SK-N-SH treated with all-trans-retinoic acid at 6 μM for 48 hours (cell line): ENCODE results near the gene EVI2A.

ENCODE experiments used
- ATAC-seq: fragments of 200-7000 bp; cut with Tn5 transposase; 3 replicates; pipeline ENCODE4 v1.9.1; 2020; ENCODE audit warnings: mild to moderate bottlenecking, moderate library complexity
- CSDC2 ChIP-seq: fragments of 250-450 bp; sonication (Bioruptor Pico); IDR thresholded peaks from 2 replicates; pipeline ENCODE4 v1.5.0; 2020; ENCODE audit warnings: mild to moderate bottlenecking, moderate library complexity
- ESRRG ChIP-seq: fragments of 250-450 bp; sonication (Bioruptor Pico); IDR thresholded peaks from 2 replicates; pipeline ENCODE4 v1.6.1; 2021; ENCODE audit warnings: mild to moderate bottlenecking
- GLIS3 ChIP-seq: fragments of 250-450 bp; sonication (Bioruptor Pico); IDR thresholded peaks from 2 replicates; pipeline ENCODE4 v1.5.0; 2020; ENCODE audit warnings: mild to moderate bottlenecking, moderate library complexity
- ISL1 ChIP-seq: fragments of 250-450 bp; sonication (Bioruptor Pico); IDR thresholded peaks from 2 replicates; pipeline ENCODE4 v2.1.2; 2022; ENCODE audit warnings: mild to moderate bottlenecking, moderate library complexity
- OSR1 ChIP-seq: fragments of 250-450 bp; sonication (Bioruptor Pico); IDR thresholded peaks from 2 replicates; pipeline ENCODE4 v1.8.0; 2022; ENCODE audit warnings: moderate library complexity, mild to moderate bottlenecking, inconsistent platforms
- PPARA ChIP-seq: fragments of 250-450 bp; sonication (Bioruptor Pico); IDR thresholded peaks from 2 replicates; pipeline ENCODE4 v1.5.0; 2020; ENCODE audit warnings: mild to moderate bottlenecking, borderline replicate concordance
- RARB ChIP-seq: fragments of 250-450 bp; sonication (Bioruptor Pico); IDR thresholded peaks from 2 replicates; pipeline ENCODE4 v1.8.0; 2021; ENCODE audit warnings: mild to moderate bottlenecking, moderate library complexity
- SNAI2 ChIP-seq: fragments of 250-450 bp; sonication (Bioruptor Pico); IDR thresholded peaks from 2 replicates; pipeline ENCODE4 v1.5.0; 2020; ENCODE audit warnings: mild to moderate bottlenecking, moderate library complexity
- TCF4 ChIP-seq: fragments of 250-450 bp; sonication (Bioruptor Pico); IDR thresholded peaks from 2 replicates; pipeline ENCODE4 v1.8.0; 2021; ENCODE audit warnings: mild to moderate bottlenecking, moderate library complexity, borderline replicate concordance
- TOX ChIP-seq: fragments of 250-450 bp; sonication (Bioruptor Pico); IDR thresholded peaks from 2 replicates; pipeline ENCODE4 v1.8.0; 2021; ENCODE audit warnings: mild to moderate bottlenecking, moderate library complexity, borderline replicate concordance
- ZC3H10 ChIP-seq: fragments of 250-450 bp; sonication (Bioruptor Pico); IDR thresholded peaks from 2 replicates; pipeline ENCODE4 v1.5.1; 2021; ENCODE audit warnings: mild to moderate bottlenecking, moderate library complexity
- ZFP3 ChIP-seq: fragments of 250-450 bp; sonication (Bioruptor Pico); IDR thresholded peaks from 2 replicates; pipeline ENCODE4 v1.5.0; 2020; ENCODE audit warnings: mild to moderate bottlenecking, moderate library complexity
- ZFP30 ChIP-seq: fragments of 450-650 bp; formaldehyde crosslinking; IDR thresholded peaks from 2 replicates; pipeline ENCODE4 v1.5.0; 2022; ENCODE audit warnings: mild to moderate bottlenecking, moderate library complexity
- ZNF8 ChIP-seq: fragments of 450-650 bp; formaldehyde crosslinking; IDR thresholded peaks from 2 replicates; pipeline ENCODE4 v1.5.0; 2020; ENCODE audit warnings: mild to moderate bottlenecking, moderate library complexity
- TF ChIP-seq, protein P1 (sequence below): fragments of 250-450 bp; sonication (Bioruptor Pico); IDR thresholded peaks from 2 replicates; pipeline ENCODE4 v1.5.1; 2021; ENCODE audit warnings: mild to moderate bottlenecking, moderate library complexity
- TF ChIP-seq, protein P2 (sequence below): fragments of 250-450 bp; sonication (Bioruptor Pico); IDR thresholded peaks from 2 replicates; pipeline ENCODE4 v1.5.1; 2020; ENCODE audit warnings: low read depth, mild to moderate bottlenecking, moderate library complexity
- TF ChIP-seq, protein P3 (sequence below): fragments of 250-450 bp; sonication (Bioruptor Pico); IDR thresholded peaks from 2 replicates; pipeline ENCODE4 v1.5.0; 2020; ENCODE audit warnings: mild to moderate bottlenecking, moderate library complexity
- TF ChIP-seq, protein P4 (sequence below): fragments of 250-450 bp; sonication (Bioruptor Pico); IDR thresholded peaks from 2 replicates; pipeline ENCODE4 v1.8.0; 2020; ENCODE audit warnings: mild to moderate bottlenecking, moderate library complexity, borderline replicate concordance
- TF ChIP-seq, protein P5 (sequence below): fragments of 250-450 bp; sonication (Bioruptor Pico); IDR thresholded peaks from 2 replicates; pipeline ENCODE4 v1.8.0; 2021; ENCODE audit warnings: low read depth, mild to moderate bottlenecking, moderate library complexity, borderline replicate concordance

The EVI2A gene

DNA sequence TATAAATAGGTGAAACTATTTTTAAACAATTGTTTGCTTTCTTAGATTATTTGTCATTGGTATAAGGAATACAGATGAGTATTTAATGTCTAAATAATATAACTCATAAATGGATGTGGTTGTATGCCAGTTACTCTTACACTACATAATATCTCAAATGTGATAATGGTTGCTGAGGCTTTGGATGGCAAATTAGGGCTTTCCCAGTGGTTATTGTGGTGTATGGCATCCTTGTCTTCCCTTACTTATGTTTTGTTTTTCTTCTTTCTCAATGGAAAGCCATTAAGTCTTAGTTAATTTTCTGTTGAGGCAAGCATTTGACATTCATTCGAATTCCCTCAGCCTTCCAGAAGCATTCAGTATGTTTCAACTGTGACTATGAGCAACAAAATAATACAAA is 34.8 kb downstream of the EVI2A start:
- no peak for ATAC-seq
- TF ChIP-seq, protein P1, sequence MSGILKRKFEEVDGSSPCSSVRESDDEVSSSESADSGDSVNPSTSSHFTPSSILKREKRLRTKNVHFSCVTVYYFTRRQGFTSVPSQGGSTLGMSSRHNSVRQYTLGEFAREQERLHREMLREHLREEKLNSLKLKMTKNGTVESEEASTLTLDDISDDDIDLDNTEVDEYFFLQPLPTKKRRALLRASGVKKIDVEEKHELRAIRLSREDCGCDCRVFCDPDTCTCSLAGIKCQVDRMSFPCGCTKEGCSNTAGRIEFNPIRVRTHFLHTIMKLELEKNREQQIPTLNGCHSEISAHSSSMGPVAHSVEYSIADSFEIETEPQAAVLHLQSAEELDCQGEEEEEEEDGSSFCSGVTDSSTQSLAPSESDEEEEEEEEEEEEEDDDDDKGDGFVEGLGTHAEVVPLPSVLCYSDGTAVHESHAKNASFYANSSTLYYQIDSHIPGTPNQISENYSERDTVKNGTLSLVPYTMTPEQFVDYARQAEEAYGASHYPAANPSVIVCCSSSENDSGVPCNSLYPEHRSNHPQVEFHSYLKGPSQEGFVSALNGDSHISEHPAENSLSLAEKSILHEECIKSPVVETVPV (CRISPR knock-in tag): no peak
- TF ChIP-seq, protein P2, sequence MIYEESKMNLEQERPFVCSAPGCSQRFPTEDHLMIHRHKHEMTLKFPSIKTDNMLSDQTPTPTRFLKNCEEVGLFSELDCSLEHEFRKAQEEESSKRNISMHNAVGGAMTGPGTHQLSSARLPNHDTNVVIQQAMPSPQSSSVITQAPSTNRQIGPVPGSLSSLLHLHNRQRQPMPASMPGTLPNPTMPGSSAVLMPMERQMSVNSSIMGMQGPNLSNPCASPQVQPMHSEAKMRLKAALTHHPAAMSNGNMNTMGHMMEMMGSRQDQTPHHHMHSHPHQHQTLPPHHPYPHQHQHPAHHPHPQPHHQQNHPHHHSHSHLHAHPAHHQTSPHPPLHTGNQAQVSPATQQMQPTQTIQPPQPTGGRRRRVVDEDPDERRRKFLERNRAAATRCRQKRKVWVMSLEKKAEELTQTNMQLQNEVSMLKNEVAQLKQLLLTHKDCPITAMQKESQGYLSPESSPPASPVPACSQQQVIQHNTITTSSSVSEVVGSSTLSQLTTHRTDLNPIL (CRISPR knock-in tag): no peak
- TF ChIP-seq, protein P3, sequence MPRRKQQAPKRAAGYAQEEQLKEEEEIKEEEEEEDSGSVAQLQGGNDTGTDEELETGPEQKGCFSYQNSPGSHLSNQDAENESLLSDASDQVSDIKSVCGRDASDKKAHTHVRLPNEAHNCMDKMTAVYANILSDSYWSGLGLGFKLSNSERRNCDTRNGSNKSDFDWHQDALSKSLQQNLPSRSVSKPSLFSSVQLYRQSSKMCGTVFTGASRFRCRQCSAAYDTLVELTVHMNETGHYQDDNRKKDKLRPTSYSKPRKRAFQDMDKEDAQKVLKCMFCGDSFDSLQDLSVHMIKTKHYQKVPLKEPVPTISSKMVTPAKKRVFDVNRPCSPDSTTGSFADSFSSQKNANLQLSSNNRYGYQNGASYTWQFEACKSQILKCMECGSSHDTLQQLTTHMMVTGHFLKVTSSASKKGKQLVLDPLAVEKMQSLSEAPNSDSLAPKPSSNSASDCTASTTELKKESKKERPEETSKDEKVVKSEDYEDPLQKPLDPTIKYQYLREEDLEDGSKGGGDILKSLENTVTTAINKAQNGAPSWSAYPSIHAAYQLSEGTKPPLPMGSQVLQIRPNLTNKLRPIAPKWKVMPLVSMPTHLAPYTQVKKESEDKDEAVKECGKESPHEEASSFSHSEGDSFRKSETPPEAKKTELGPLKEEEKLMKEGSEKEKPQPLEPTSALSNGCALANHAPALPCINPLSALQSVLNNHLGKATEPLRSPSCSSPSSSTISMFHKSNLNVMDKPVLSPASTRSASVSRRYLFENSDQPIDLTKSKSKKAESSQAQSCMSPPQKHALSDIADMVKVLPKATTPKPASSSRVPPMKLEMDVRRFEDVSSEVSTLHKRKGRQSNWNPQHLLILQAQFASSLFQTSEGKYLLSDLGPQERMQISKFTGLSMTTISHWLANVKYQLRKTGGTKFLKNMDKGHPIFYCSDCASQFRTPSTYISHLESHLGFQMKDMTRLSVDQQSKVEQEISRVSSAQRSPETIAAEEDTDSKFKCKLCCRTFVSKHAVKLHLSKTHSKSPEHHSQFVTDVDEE: no peak
- TF ChIP-seq, protein P4, sequence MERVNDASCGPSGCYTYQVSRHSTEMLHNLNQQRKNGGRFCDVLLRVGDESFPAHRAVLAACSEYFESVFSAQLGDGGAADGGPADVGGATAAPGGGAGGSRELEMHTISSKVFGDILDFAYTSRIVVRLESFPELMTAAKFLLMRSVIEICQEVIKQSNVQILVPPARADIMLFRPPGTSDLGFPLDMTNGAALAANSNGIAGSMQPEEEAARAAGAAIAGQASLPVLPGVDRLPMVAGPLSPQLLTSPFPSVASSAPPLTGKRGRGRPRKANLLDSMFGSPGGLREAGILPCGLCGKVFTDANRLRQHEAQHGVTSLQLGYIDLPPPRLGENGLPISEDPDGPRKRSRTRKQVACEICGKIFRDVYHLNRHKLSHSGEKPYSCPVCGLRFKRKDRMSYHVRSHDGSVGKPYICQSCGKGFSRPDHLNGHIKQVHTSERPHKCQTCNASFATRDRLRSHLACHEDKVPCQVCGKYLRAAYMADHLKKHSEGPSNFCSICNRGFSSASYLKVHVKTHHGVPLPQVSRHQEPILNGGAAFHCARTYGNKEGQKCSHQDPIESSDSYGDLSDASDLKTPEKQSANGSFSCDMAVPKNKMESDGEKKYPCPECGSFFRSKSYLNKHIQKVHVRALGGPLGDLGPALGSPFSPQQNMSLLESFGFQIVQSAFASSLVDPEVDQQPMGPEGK: no peak
- no peak for TF ChIP-seq TOX (CRISPR knock-in tag)
- TF ChIP-seq, protein P5, sequence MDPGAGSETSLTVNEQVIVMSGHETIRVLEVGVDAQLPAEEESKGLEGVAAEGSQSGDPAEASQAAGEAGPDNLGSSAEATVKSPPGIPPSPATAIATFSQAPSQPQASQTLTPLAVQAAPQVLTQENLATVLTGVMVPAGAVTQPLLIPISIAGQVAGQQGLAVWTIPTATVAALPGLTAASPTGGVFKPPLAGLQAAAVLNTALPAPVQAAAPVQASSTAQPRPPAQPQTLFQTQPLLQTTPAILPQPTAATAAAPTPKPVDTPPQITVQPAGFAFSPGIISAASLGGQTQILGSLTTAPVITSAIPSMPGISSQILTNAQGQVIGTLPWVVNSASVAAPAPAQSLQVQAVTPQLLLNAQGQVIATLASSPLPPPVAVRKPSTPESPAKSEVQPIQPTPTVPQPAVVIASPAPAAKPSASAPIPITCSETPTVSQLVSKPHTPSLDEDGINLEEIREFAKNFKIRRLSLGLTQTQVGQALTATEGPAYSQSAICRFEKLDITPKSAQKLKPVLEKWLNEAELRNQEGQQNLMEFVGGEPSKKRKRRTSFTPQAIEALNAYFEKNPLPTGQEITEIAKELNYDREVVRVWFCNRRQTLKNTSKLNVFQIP (CRISPR knock-in tag): no peak
- no peak for TF ChIP-seq RARB (CRISPR knock-in tag)
- no peak for TF ChIP-seq CSDC2 (CRISPR knock-in tag)
- TF ChIP-seq ESRRG (CRISPR knock-in tag): no peak
- TF ChIP-seq GLIS3 (CRISPR knock-in tag): no peak
- no peak for TF ChIP-seq TCF4 (CRISPR knock-in tag)
- no peak for TF ChIP-seq SNAI2 (CRISPR knock-in tag)

DNA sequence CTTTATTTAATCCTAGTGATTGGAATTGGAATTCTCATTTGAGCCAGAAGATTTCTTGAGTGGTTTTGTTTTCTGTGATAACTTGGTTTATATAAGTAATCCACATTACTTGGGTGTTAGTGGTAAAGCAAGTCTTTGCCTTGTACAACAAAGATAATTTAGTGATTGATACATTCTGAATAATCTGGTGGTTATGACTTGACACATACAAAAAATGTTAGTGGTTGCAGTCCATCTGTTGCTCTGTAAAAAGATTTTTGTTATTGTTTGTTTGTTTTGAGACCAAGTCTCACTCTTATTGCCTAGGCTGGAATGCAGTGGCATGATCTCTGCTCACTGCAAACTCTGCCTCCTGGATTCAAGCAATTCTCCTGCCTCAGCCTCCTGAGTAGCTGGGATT is 37.6 kb downstream of the EVI2A start:
- TF ChIP-seq, protein P5 (CRISPR knock-in tag): no peak
- TF ChIP-seq SNAI2 (CRISPR knock-in tag) (no peak), OSR1 (CRISPR knock-in tag) (no peak), ISL1 (CRISPR knock-in tag) (no peak), ZFP3 (CRISPR knock-in tag) (no peak), CSDC2 (CRISPR knock-in tag) (no peak), ZC3H10 (CRISPR knock-in tag) (no peak), PPARA (CRISPR knock-in tag) (no peak), ZFP30 (CRISPR knock-in tag) (no peak), TCF4 (CRISPR knock-in tag) (no peak), ESRRG (CRISPR knock-in tag) (no peak), ZNF8 (CRISPR knock-in tag) (no peak), GLIS3 (CRISPR knock-in tag) (no peak)
- ATAC-seq: no peak

DNA sequence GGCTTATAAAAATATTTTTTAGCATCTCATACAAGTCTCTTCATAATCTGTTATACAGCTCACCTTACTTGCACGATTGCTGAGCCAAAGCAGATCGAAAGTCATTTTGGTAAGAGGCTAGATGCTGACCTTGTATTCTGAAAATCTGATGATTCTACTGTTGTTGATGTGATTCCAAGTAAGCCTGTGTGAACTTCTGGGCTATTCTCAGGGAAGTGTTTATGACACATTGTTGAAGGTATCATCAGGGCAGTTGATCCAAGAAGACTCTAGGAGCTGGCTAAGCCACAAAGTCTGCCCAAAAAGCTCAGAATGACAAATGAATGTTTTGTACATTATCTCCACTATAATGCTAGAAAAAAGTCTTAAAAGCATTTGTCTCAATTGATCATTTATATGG is 40.4 kb downstream of the EVI2A start:
- TF ChIP-seq, protein P4: no peak
- TF ChIP-seq, protein P1 (CRISPR knock-in tag): no peak
- TF ChIP-seq TCF4 (CRISPR knock-in tag) (no peak), CSDC2 (CRISPR knock-in tag) (no peak)
- no peak for ATAC-seq
